ENCODE results near the gene PTPRA.

PTPRA gene

DNA sequence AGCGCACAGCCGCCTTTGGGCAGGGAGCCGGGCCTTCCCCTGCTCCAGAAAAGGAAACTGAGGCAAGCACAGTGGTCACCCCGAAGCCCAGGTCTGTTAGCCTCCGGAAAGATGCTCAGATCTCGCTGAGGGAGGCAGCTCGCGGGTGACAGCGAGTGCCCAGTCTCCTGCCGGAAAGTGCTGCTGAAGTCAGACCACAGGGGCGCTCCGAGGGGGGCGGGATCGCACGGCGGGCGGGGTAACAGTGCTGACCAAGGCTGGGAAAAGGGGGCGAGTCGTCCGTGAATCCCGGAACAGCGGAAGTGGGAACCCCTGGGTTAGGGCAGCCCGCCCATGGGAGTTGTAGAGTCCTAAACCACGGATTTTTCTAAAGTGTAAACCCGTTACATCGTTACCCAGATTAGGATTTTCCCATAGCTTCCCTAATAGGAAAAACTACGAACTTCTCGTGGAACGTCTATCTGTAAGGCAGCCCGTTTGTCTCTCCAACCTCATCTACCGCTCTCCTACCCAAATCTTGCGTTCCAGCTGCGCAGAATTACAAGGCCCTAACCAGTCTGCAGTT, 32.2 kb upstream of the PTPRA start:
- DNase-seq, result peak in 1 of 2 donors; percentile 52
- Mint-ChIP-seq H3K27me3 (no peaks in the 10 kb centered on the region), H3K9me3 (no peaks in the 10 kb centered on the region), H3K27ac (peak overlapping the region; percentile 57 to 92), H3K4me3 (peak overlapping the region; percentile 87 to 90), H3K4me1 (peaks cover 41% of the 10 kb centered on the region)
- peak; percentile 44 for ATAC-seq

DNA sequence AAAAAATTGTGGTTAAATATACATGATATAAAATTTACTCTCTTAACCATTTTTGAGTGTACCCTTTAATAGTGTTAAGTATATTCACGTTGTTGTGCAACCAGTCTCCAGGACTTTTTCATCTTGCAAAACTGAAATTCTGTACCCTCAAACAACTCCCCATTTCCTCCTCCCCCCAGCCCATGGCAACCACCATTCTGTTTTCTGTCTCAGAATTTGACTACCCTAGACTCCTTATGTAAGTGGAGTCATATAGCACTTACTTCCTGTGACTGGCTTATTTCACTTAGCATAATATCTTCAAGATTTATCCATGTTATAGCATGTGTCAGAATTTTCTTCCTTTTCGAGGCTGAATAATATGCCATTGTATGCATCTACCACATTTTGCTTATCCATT, 27.7 kb upstream of the PTPRA start:
- no peaks in the 10 kb centered on the region for H3K9me3 Mint-ChIP-seq
- no peak overlapping the region for H3K4me3 Mint-ChIP-seq
- ATAC-seq (peak; percentile 85), DNase-seq (peak in 1 of 2 donors; percentile 43)
- no peaks in the 10 kb centered on the region for H3K27me3 Mint-ChIP-seq
- no peak overlapping the region for H3K27ac Mint-ChIP-seq
- peaks cover 19% of the 10 kb centered on the region for H3K4me1 Mint-ChIP-seq

DNA sequence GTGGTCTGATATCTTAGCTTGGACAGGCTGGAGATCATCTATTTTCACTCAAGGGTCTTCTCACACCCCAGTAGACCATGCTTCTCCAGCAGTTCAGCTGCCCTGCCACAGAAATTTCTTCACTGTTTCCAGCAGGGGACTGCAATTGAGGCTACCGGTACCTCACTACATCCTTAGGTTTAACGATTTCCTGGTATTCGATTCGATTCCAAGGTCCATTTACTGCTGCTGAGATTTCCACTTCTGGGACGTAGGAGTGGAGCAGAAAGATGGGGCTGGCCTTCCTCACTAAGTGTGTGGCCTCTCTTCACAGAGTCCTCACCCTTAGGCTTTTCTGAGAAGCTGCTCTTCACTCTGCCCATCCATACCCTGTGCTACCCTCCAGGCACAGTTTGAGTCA, 26.6 kb upstream of the PTPRA start:
- ATAC-seq (no peak), DNase-seq (no peak)
- H3K27me3 Mint-ChIP-seq, result no peaks in the 10 kb centered on the region
- no peak overlapping the region for H3K4me3 Mint-ChIP-seq
- no peaks in the 10 kb centered on the region for H3K9me3 Mint-ChIP-seq
- H3K4me1 Mint-ChIP-seq, result peaks cover 20% of the 10 kb centered on the region
- H3K27ac Mint-ChIP-seq, result no peak overlapping the region

DNA sequence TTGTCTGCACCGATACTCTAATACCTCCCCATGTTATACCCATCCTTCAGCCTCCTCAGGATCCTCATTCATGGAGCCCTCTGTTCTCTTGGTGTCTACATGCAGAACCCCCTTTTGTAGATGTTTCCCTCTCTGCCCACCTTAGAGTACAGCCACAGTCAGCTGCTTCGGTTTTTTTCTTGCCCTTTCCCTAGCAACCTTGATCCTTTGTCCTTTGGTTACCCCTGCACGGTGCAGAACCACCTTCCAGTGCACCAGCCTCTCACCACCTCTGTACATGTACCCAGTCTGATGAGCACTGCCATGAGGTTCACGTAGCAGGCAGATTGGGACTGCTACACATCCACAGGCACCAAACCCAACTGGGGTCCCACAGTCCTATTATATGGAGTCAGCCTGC, 25.5 kb upstream of the PTPRA start:
- Mint-ChIP-seq H3K4me1 (peaks cover 28% of the 10 kb centered on the region), H3K4me3 (no peak overlapping the region), H3K27me3 (no peaks in the 10 kb centered on the region), H3K27ac (peak overlapping the region in 1 of 2 donors; percentile 3), H3K9me3 (no peaks in the 10 kb centered on the region)
- DNase-seq (no peak), ATAC-seq (no peak)

DNA sequence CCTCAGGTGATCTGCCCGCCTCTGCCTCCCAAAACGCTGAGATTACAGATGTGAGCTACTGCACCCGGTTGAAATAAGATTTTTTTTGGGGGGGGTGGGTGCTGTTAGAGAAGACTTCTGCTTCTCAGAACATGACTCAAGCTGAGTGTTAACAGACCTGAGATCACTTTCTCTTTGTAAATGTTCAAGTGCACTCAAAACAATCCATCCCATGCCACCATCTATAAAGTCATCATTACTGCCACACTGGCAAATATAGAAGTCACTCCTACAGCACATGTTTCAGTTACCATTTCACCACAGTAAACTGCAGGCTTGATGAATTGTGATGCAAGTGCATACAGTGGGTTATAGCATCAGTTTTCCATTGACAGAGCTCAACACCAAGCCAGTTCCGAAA, 23.8 kb upstream of the PTPRA start:
- peak; percentile 19 for ATAC-seq
- Mint-ChIP-seq H3K9me3 (no peaks in the 10 kb centered on the region), H3K27ac (no peak overlapping the region), H3K27me3 (no peaks in the 10 kb centered on the region), H3K4me1 (peaks cover 24% of the 10 kb centered on the region), H3K4me3 (no peak overlapping the region)
- no peak for DNase-seq

DNA sequence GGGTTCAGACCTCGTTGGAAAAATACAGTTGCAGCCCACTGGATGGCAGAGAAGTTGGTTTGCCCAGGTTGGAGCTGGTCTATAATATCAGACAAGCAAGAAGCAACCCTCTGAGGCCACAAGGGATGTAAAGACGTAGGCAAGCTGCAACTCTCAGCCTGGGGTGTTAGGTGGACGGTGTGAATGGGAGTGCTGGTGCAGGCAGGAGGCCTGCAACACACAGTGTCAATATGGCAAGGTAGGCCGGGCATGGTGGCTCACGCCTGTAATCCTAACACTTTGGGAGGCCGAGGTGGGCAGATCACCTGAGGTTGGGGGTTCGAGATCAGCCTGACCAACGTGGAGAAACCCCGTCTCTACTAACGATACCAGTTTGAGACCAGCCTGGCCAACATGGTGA, 22.2 kb upstream of the PTPRA start:
- no peak for DNase-seq

DNA sequence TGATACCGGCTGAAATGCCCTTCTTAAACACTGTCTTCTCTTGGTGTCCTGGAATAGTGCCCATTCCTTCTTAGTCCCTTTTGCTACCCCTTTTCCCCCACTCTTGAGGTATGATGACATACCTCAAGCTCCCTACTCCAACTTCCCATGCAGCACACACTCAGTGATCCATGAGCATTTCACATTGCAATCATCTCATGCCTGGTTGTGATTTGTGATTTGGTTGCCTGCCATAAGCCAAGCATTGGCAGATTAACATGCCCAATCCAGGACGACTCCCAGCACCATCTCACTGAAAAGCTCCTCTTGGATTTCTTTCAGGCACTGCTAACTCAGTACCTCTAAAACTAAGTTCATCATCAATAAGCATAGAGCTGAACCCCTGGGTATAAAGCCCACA, 14.7 kb upstream of the PTPRA start:
- H3K4me3 Mint-ChIP-seq, result no peak overlapping the region
- H3K9me3 Mint-ChIP-seq, result no peaks in the 10 kb centered on the region
- H3K27me3 Mint-ChIP-seq, result no peaks in the 10 kb centered on the region
- ATAC-seq (no peak), DNase-seq (no peak)
- peaks cover 8% of the 10 kb centered on the region for H3K4me1 Mint-ChIP-seq
- H3K27ac Mint-ChIP-seq, result no peak overlapping the region

More for the DNA sequence above, 22.2 kb upstream of the PTPRA start:
- H3K4me1 Mint-ChIP-seq, result peaks cover 16% of the 10 kb centered on the region
- H3K4me3 Mint-ChIP-seq, result no peak overlapping the region
- H3K9me3 Mint-ChIP-seq, result no peaks in the 10 kb centered on the region
- no peak for ATAC-seq
- no peaks in the 10 kb centered on the region for H3K27me3 Mint-ChIP-seq
- no peak overlapping the region for H3K27ac Mint-ChIP-seq

DNA sequence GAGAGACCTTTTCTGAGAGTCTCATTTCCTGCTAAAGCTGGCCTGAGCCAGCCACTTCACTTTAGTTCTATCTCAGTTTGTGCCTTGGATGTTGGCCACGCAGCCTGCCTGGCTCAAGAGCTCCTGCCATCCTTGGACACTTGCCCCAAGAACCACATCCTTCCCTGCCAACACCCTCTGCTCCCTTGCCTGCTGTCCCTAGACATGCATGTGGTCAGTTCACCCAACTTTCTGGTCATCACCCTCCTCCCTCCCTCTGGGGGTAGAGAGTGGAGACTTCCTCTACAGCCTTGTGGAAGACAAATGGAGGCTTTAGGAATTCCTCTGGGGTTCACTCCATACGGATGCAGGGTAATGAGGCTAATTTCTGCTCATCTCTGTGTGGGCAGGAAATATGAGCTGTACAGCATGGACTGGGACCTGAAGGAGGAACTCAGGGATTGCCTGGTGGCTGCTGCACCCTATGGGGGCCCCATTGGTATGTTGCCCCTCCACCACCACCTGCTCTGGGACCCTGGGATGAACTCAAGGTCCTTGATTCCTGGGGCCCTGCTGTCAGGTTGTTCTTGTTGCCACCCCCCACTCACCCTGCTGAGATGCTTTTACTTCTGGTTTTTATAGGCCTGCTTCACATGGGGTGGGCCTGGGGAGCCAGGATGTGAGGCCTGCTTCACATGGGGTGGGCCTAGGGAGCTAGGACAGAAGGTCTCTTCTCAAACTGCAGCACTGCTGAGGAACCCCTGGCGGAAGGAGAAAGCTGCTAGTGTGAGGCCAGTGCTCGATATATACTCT, 13.8 kb upstream of the PTPRA start:
- no peak for DNase-seq
- Mint-ChIP-seq H3K27me3 (no peaks in the 10 kb centered on the region), H3K4me1 (peaks cover 17% of the 10 kb centered on the region), H3K27ac (no peak overlapping the region), H3K4me3 (no peak overlapping the region), H3K9me3 (no peaks in the 10 kb centered on the region)
- no peak for ATAC-seq

DNA sequence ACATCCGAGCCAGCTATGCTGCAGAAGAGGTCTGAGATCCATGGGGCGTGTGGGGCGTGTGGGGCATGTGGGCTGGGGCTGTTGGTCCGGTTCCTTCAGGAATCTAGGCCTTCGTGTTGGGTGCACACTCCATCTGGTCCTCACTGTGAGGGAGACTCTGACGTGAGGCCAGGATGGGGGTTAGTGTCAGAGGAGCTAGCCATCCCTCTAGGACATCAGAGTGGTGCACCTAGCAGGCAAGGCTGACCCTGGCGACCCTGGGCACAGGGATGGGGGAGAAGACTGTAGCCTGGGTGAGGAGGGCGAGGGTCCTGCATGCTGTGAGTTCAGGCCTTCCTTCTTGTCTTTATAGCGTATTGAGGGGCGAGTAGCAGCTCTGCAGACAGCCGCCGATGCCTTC, 8.7 kb upstream of the PTPRA start:
- peak overlapping the region in 1 of 2 donors; percentile 78 for H3K4me3 Mint-ChIP-seq
- no peak for ATAC-seq
- no peaks in the 10 kb centered on the region for H3K27me3 Mint-ChIP-seq
- peaks cover 61% of the 10 kb centered on the region for H3K4me1 Mint-ChIP-seq
- DNase-seq, result no peak
- H3K27ac Mint-ChIP-seq, result no peak overlapping the region
- no peaks in the 10 kb centered on the region for H3K9me3 Mint-ChIP-seq

DNA sequence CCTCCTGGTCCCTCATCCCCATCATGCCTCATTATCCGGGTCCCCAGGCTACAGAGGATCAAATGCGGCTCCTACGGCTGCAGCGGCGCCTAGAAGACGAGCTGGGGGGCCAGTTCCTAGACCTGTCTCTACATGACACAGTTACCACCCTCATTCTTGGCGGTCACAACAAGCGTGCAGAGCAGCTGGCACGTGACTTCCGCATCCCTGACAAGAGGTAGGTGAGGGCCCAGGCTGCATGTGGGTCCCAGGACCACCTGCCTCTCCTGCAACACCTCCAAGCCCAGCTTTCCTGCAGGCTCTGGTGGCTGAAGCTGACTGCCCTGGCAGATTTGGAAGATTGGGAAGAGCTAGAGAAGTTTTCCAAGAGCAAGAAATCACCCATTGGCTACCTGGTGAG, 8.2 kb upstream of the PTPRA start:
- peak overlapping the region in 1 of 2 donors; percentile 90 for H3K27ac Mint-ChIP-seq
- no peaks in the 10 kb centered on the region for H3K9me3 Mint-ChIP-seq
- H3K4me1 Mint-ChIP-seq, result peaks cover 62% of the 10 kb centered on the region
- peak overlapping the region; percentile 14 to 78 for H3K4me3 Mint-ChIP-seq
- H3K27me3 Mint-ChIP-seq, result no peaks in the 10 kb centered on the region
- DNase-seq (no peak), ATAC-seq (no peak)

DNA sequence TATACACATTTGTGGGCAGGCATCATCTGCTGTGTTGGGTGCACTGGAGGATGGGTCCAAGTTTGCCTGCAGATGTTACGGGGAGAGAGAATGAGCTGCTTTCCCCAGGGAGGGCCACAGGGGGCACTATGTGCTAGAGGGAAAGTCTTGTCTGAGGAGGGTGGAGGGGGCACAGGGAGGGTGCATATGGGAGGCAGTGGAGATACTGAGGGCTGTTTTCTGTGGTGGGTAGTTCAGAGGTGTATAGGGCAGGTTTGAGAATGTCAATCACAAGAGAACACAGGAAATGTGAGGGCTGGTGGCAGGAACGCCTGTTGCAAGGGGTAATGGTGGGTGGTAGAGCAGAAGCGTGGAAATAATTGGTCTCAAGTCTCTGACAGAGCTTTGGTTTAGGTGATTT, 7.7 kb upstream of the PTPRA start:
- peak; percentile 67 to 72 for DNase-seq
- ATAC-seq, result peak; percentile 90
- peaks cover 67% of the 10 kb centered on the region for H3K4me1 Mint-ChIP-seq
- H3K9me3 Mint-ChIP-seq, result no peaks in the 10 kb centered on the region
- H3K27me3 Mint-ChIP-seq, result no peaks in the 10 kb centered on the region
- peak overlapping the region in 1 of 2 donors; percentile 2 for H3K27ac Mint-ChIP-seq
- peak overlapping the region in 1 of 2 donors; percentile 78 for H3K4me3 Mint-ChIP-seq

DNA sequence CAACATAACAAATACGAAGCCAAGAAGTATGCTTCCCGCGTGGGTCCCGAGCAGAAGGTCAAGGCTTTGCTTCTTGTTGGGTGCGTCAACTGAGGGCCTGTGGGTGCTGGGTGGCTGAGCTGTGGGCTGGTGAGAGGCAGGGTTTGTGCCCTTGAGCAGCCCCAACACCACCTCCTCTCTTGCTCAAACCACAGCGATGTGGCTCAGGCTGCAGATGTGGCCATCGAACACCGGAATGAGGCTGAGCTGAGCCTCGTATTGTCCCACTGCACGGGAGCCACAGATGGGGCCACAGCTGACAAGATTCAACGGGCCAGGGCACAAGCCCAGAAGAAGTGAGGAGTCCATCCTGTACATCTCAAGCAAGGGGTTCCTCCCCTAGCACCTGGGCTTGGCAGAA, 7.0 kb upstream of the PTPRA start:
- Mint-ChIP-seq H3K27ac (no peak overlapping the region), H3K9me3 (no peaks in the 10 kb centered on the region), H3K27me3 (no peaks in the 10 kb centered on the region), H3K4me1 (peaks cover 73% of the 10 kb centered on the region), H3K4me3 (peak overlapping the region in 1 of 2 donors; percentile 46)
- ATAC-seq, result peak; percentile 46
- DNase-seq, result no peak

DNA sequence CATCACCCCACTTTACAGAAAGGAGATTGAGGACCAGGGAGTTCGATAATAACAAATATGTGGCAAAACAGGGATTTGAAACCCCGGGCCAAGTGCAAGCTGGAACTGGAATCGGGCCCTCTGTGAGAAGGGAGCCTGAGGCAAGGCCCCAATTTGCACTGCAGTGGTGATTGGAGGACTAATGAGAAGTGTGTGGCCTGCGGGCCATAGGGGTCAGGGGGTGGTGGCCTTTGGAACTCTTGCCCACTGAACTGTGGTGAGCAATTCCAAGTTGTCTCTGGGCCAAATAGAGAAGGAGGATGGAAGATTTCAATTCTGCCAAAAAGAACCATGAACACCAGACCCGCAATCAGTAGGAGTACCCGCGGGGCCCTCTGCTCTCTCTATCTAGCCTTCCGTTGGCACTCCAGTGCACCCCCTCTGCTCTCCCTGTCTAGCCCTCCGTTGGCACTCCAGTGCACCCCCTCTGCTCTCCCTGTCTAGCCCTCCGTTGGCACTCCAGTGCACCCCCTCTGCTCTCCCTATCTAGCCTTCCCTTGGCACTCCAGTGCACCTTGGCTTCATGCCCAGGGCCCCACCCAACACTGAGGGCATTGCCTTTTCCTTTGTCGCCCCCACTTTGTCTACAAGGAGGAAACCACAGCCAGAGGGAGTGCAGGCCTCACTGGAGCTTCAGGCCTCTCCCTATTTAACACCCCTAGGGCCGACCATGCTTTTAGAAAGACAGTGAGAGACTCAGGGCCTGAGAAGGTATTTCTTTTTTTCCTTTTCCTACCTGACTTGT, 6.0 kb upstream of the PTPRA start:
- Mint-ChIP-seq H3K4me3 (peak overlapping the region in 1 of 2 donors; percentile 29), H3K9me3 (no peaks in the 10 kb centered on the region), H3K4me1 (peaks cover 82% of the 10 kb centered on the region), H3K27ac (peak overlapping the region; percentile 35 to 65), H3K27me3 (no peaks in the 10 kb centered on the region)
- DNase-seq (no peak), ATAC-seq (no peak)

DNA sequence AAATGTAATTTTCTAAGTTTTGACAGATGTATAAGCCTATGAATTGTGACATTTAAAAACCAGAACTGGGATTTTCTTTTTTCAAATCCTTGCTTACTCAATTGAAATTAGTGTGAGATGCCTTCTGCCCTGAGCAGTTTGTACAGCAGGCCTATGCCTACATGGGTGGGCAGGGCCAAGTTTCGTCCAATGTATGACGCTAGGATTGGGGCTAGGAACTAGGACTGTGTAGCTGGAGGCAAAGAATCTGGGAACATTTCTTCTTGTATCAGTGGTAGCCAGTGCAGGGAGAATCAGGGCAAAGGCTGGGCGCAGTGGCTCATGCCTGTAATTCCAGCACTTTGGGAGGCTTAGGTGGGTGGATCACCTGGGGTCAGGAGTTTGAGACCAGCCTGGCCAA, 3.9 kb upstream of the PTPRA start:
- H3K27me3 Mint-ChIP-seq, result no peaks in the 10 kb centered on the region
- ATAC-seq, result no peak
- DNase-seq, result no peak
- H3K27ac Mint-ChIP-seq, result peak overlapping the region in 1 of 2 donors; percentile 55
- H3K4me1 Mint-ChIP-seq, result peaks cover 79% of the 10 kb centered on the region
- no peaks in the 10 kb centered on the region for H3K9me3 Mint-ChIP-seq
- H3K4me3 Mint-ChIP-seq, result no peak overlapping the region

DNA sequence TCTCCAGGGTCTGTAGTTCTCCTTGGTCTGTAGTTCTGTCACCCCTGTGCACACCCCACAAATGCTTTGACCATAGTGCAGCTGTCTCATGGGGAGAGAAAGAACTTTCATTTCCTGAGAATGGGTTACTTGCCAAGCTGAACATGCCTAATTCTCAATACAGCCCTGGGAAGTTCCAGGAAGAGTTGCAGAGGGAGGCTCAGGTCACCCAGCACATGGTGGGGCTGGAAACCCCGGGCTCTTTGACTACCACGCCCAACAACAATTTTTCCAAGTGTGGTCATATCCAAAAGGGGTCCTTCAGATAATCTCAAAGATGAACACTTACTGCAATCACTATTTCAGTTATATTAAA, 2.2 kb upstream of the PTPRA start:
- no peak for ATAC-seq
- Mint-ChIP-seq H3K9me3 (no peaks in the 10 kb centered on the region), H3K4me1 (peaks cover 79% of the 10 kb centered on the region), H3K4me3 (peak overlapping the region; percentile 94 to 95), H3K27ac (peak overlapping the region; percentile 20 to 36), H3K27me3 (no peaks in the 10 kb centered on the region)
- DNase-seq, result no peak
